Stimulated activated CD4-positive, alpha-beta T cell treated with anti-CD3 and anti-CD28 coated beads, Interleukin-2, amount 100 ng/mL, for 24 hours (primary cell): ENCODE measurements around the gene FAM72C.
"Not testable (repeated sequence)": the region's sequence is repeated elsewhere in the genome, so short reads cannot be mapped to it uniquely, and the experiment has no call there.

Source experiments
- DNase-seq, 2 donors: peaks; one replicate each; pipeline ENCODE4 v3.0.0-alpha.2; 2020

FAM72C gene

GRCh38 chr1:143971924-143972700, at the start of gene FAM72C:
Gene FAM72C (minus strand): TSS chr1:143971986. CDS start chr1:143971141, 845 bp downstream.
- not testable (repeated sequence) for DNase-seq

- DNase-seq: not testable (repeated sequence)
Measured at GRCh38 chr1:144020001-144020738, 48.4 kb upstream of the FAM72C start.

- not testable (repeated sequence) for DNase-seq
Measured at GRCh38 chr1:144019101-144019500, 47.3 kb upstream of the FAM72C start.

- not testable (repeated sequence) for DNase-seq
Measured at GRCh38 chr1:144015180-144015966, 43.6 kb upstream of the FAM72C start.

- not testable (repeated sequence) for DNase-seq
Measured at GRCh38 chr1:144014528-144014927, 42.7 kb upstream of the FAM72C start.

- DNase-seq: not testable (repeated sequence)
Measured at GRCh38 chr1:144014121-144014520, 42.3 kb upstream of the FAM72C start.

GRCh38 chr1:144012168-144012733, 40.5 kb upstream of the FAM72C start:
- DNase-seq: not testable (repeated sequence)

GRCh38 chr1:144009410-144009809, 37.6 kb upstream of the FAM72C start:
- DNase-seq: not testable (repeated sequence)

- not testable (repeated sequence) for DNase-seq
Measured at GRCh38 chr1:144004259-144004658, 32.5 kb upstream of the FAM72C start.

GRCh38 chr1:144003306-144004029, 31.7 kb upstream of the FAM72C start:
- DNase-seq: not testable (repeated sequence)

- DNase-seq: not testable (repeated sequence)
Measured at GRCh38 chr1:144002141-144002881, 30.5 kb upstream of the FAM72C start.

GRCh38 chr1:144001077-144001476, 29.3 kb upstream of the FAM72C start:
- DNase-seq: not testable (repeated sequence)

GRCh38 chr1:143996020-143996419, 24.2 kb upstream of the FAM72C start:
- DNase-seq: not testable (repeated sequence)

GRCh38 chr1:143993301-143993907, 21.6 kb upstream of the FAM72C start:
- DNase-seq: not testable (repeated sequence)

GRCh38 chr1:143990699-143991098, 18.9 kb upstream of the FAM72C start:
- not testable (repeated sequence) for DNase-seq

- not testable (repeated sequence) for DNase-seq
Measured at GRCh38 chr1:143989719-143990118, 17.9 kb upstream of the FAM72C start.

- DNase-seq: not testable (repeated sequence)
Measured at GRCh38 chr1:143989427-143989712, 17.6 kb upstream of the FAM72C start.

GRCh38 chr1:143988602-143989426, 17.0 kb upstream of the FAM72C start:
- not testable (repeated sequence) for DNase-seq

- not testable (repeated sequence) for DNase-seq
Measured at GRCh38 chr1:143987868-143988267, 16.1 kb upstream of the FAM72C start.
